H9 (cell line): ENCODE data around the gene LNP1. TPM values are rescaled to one million over a fixed set of nuclear protein-coding genes. Genes with fewer than 3 reads are reported as not detected.

Experiments
- DNase-seq: peaks from one replicate; pipeline ENCODE4 v3.0.0-alpha.2; 2017
- H2AFZ ChIP-seq: one replicate; pipeline ENCODE4 v1.6.1; 2013; ENCODE audit warnings: mild to moderate bottlenecking, low read length, control low read depth, moderate library complexity
- H2AK5ac ChIP-seq: 2 replicates; pipeline ENCODE4 v1.6.1; 2013; ENCODE audit warnings: low read length, control low read depth, mixed read lengths; ENCODE audit not compliant: insufficient read length
- H2BK120ac ChIP-seq: one replicate; pipeline ENCODE4 v1.6.1; 2013; ENCODE audit warnings: low read depth, mild to moderate bottlenecking, low read length, control low read depth, inconsistent platforms; ENCODE audit not compliant: poor library complexity, severe bottlenecking
- H2BK12ac ChIP-seq: 2 replicates; pipeline ENCODE4 v1.6.1; 2013; ENCODE audit warnings: low read length, control low read depth, mixed read lengths, low read depth; ENCODE audit not compliant: insufficient read length
- H2BK15ac ChIP-seq: 2 replicates; pipeline ENCODE4 v1.6.1; 2013; ENCODE audit warnings: low read depth, low read length, control low read depth
- H2BK20ac ChIP-seq: one replicate; pipeline ENCODE4 v1.6.1; 2013; ENCODE audit warnings: low read depth, mild to moderate bottlenecking, low read length, control low read depth, inconsistent platforms; ENCODE audit not compliant: poor library complexity, severe bottlenecking
- H2BK5ac ChIP-seq: 2 replicates; pipeline ENCODE4 v1.6.1; 2013; ENCODE audit warnings: low read length, control low read depth, mixed read lengths; ENCODE audit not compliant: insufficient read length
- H3K14ac ChIP-seq: 2 replicates; pipeline ENCODE4 v1.6.1; 2013; ENCODE audit warnings: low read length, control low read depth; ENCODE audit not compliant: insufficient read depth
- H3K18ac ChIP-seq: 2 replicates; pipeline ENCODE4 v1.6.1; 2013; ENCODE audit warnings: low read depth, mild to moderate bottlenecking, mixed read lengths, low read length, control low read depth; ENCODE audit not compliant: insufficient read length
- H3K23ac ChIP-seq: 2 replicates; pipeline ENCODE4 v1.6.1; 2013; ENCODE audit warnings: low read length, control low read depth, mixed read lengths, low read depth; ENCODE audit not compliant: insufficient read length
- H3K23me2 ChIP-seq: 2 replicates; pipeline ENCODE4 v1.6.1; 2013; ENCODE audit warnings: low read depth, mild to moderate bottlenecking, mixed read lengths, low read length, control low read depth; ENCODE audit not compliant: insufficient read length, poor library complexity, severe bottlenecking
- H3K27ac ChIP-seq: 2 replicates; pipeline ENCODE4 v1.5.1; 2013; ENCODE audit warnings: low read length, control low read depth, mixed read lengths, low read depth; ENCODE audit not compliant: insufficient read length
- H3K27me3 ChIP-seq: 2 replicates; pipeline ENCODE4 v1.6.1; 2013; ENCODE audit warnings: low read length, control low read depth, inconsistent platforms; ENCODE audit not compliant: insufficient read depth
- H3K4ac ChIP-seq: 2 replicates; pipeline ENCODE4 v1.6.1; 2013; ENCODE audit warnings: low read depth, mild to moderate bottlenecking, control low read depth, inconsistent platforms, low read length, moderate library complexity
- H3K4me1 ChIP-seq: 2 replicates; pipeline ENCODE4 v1.6.1; 2013; ENCODE audit warnings: low read length, control low read depth, inconsistent platforms; ENCODE audit not compliant: insufficient read depth
- H3K4me2 ChIP-seq: 2 replicates; pipeline ENCODE4 v1.6.1; 2013; ENCODE audit warnings: low read length, control low read depth, mixed read lengths; ENCODE audit not compliant: insufficient read length, insufficient read depth
- H3K56ac ChIP-seq: 2 replicates; pipeline ENCODE4 v1.6.1; 2013; ENCODE audit warnings: low read depth, mild to moderate bottlenecking, mixed read lengths, low read length, control low read depth; ENCODE audit not compliant: insufficient read length
- H3K79me1 ChIP-seq: 2 replicates; pipeline ENCODE4 v1.6.1; 2013; ENCODE audit warnings: low read depth, mild to moderate bottlenecking, moderate library complexity, low read length, control low read depth, inconsistent platforms; ENCODE audit not compliant: insufficient read depth, poor library complexity, severe bottlenecking
- H3K79me2 ChIP-seq: 2 replicates; pipeline ENCODE4 v1.6.1; 2013; ENCODE audit warnings: low read length, control low read depth, inconsistent platforms; ENCODE audit not compliant: insufficient read depth
- H3K9ac ChIP-seq: 2 replicates; pipeline ENCODE4 v1.6.1; 2013; ENCODE audit warnings: low read length, control low read depth, mixed read lengths; ENCODE audit not compliant: insufficient read length; ENCODE audit errors: extremely low read depth
- H3K9me3 ChIP-seq: one replicate; pipeline ENCODE4 v1.6.1; 2013; ENCODE audit warnings: low read depth, low read length, inconsistent platforms; ENCODE audit not compliant: control insufficient read depth
- H3T11ph ChIP-seq: one replicate; pipeline ENCODE4 v1.6.1; 2013; ENCODE audit warnings: mild to moderate bottlenecking, low read length, control low read depth, inconsistent platforms
- H4K20me1 ChIP-seq: one replicate; pipeline ENCODE4 v1.6.1; 2013; ENCODE audit not compliant: control insufficient read depth, insufficient read length, insufficient read depth
- H4K5ac ChIP-seq: 2 replicates; pipeline ENCODE4 v1.6.1; 2013; ENCODE audit warnings: low read depth, mild to moderate bottlenecking, mixed read lengths, low read length, control low read depth; ENCODE audit not compliant: insufficient read length
- H4K8ac ChIP-seq: replicated peaks from 2 replicates; pipeline ENCODE4 v1.6.1; 2013; ENCODE audit warnings: low read length, control low read depth, mixed read lengths, low read depth; ENCODE audit not compliant: insufficient read length
- H4K91ac ChIP-seq: 2 replicates; pipeline ENCODE4 v1.6.1; 2013; ENCODE audit warnings: low read depth, mild to moderate bottlenecking, moderate library complexity, mixed read lengths, low read length, control low read depth; ENCODE audit not compliant: insufficient read length
- H3K27ac Mint-ChIP-seq, 3 experiments: 2 replicates in 2 of 3; 3 replicates in 1 of 3; pipeline ENCODE4 v1.8.0; 2020 to 2021; ENCODE audit warnings: mixed read lengths in 3 of 3, mild to moderate bottlenecking in 1 of 3, moderate library complexity in 1 of 3
- H3K27me3 Mint-ChIP-seq: 2 replicates; pipeline ENCODE4 v1.8.0; 2021; ENCODE audit warnings: low read depth, mild to moderate bottlenecking, moderate library complexity, mixed read lengths
- H3K36me3 Mint-ChIP-seq, 3 experiments: 2 replicates in 2 of 3; 3 replicates in 1 of 3; pipeline ENCODE4 v1.8.0; 2020 to 2021; ENCODE audit warnings: low read depth in 3 of 3, mixed read lengths in 3 of 3; ENCODE audit not compliant: insufficient read depth in 1 of 3
- H3K4me1 Mint-ChIP-seq, 2 experiments: 2 replicates each; pipeline ENCODE4 v1.8.0; 2020; ENCODE audit warnings: mixed read lengths in 2 of 2
- H3K4me3 Mint-ChIP-seq, 2 experiments: 2 replicates in 1 of 2; 3 replicates in 1 of 2; pipeline ENCODE4 v1.8.0; 2020 to 2021; ENCODE audit warnings: mild to moderate bottlenecking in 2 of 2, mixed read lengths in 2 of 2, moderate library complexity in 1 of 2
- H3K9me3 Mint-ChIP-seq, 2 experiments: 2 replicates in 1 of 2; 3 replicates in 1 of 2; pipeline ENCODE4 v1.8.0; 2020; ENCODE audit warnings: mild to moderate bottlenecking in 2 of 2, mixed read lengths in 2 of 2, moderate library complexity in 1 of 2
- WGBS: extraction: QIAGEN DNeasy Blood & Tissue Kit; methylation state at CpG from one replicate; pipeline ENCODE4 v1.1.7; 2013; ENCODE audit warnings: missing lambda C conversion rate, low lambda C conversion rate, mixed read lengths; ENCODE audit not compliant: insufficient read length; ENCODE audit errors: extremely low coverage; 5-methylcytosine and 5-hydroxymethylcytosine counted together
- total RNA-seq: library from RNA; stranded (reverse); gene quantifications from 2 replicates; pipeline ENCODE4 v1.2.1, GENCODE V29; 2021
- TF ChIP-seq, protein P1 (sequence below): fragments of 200-600 bp; sonication (generic); conservative IDR thresholded peaks from 3 replicates; pipeline ENCODE4 v1.8.0; 2021; ENCODE audit warnings: antibody characterized with exemption, mild to moderate bottlenecking

The LNP1 gene
- total RNA-seq, 1 experiment from 2014 or later = 4.1 TPM

DNA sequence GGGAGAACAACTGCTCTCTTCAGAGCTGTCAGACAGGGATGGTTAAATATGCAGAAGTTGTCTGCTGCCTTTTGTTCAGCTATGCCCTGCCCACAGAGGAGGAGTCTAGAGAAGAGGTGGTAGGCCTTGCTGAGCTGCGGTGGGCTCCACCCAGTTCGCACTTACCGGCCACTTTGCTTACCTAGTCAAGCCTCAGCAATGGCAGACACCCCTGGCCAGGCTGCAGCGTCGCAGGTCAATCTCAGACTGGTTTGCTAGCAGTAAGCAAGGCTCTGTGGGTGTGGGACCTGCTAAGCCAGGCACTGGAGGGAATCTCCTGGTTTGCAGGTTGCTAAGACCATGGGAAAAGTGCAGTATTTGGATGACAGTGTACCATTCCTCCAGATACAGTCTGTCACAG lies 78.7 kb downstream of the LNP1 start:
- no peak overlapping the region for H3K23ac ChIP-seq
- H3K4me3 Mint-ChIP-seq = no peak overlapping the region
- no peak overlapping the region for H2BK15ac ChIP-seq

More for the DNA sequence above, 78.7 kb downstream of the LNP1 start:
- H4K8ac ChIP-seq = no peak overlapping the region
- H3K4me1 ChIP-seq = no peaks in the 10 kb centered on the region
- no peak overlapping the region for H3K4ac ChIP-seq
- no peaks in the 10 kb centered on the region for H4K20me1 ChIP-seq
- H2BK5ac ChIP-seq = no peak overlapping the region
- no peak overlapping the region for H2AK5ac ChIP-seq
- H2BK120ac ChIP-seq = no peak overlapping the region
- H2BK12ac ChIP-seq = no peak overlapping the region
- H3K79me1 ChIP-seq = no peaks in the 10 kb centered on the region
- TF ChIP-seq, protein P1, sequence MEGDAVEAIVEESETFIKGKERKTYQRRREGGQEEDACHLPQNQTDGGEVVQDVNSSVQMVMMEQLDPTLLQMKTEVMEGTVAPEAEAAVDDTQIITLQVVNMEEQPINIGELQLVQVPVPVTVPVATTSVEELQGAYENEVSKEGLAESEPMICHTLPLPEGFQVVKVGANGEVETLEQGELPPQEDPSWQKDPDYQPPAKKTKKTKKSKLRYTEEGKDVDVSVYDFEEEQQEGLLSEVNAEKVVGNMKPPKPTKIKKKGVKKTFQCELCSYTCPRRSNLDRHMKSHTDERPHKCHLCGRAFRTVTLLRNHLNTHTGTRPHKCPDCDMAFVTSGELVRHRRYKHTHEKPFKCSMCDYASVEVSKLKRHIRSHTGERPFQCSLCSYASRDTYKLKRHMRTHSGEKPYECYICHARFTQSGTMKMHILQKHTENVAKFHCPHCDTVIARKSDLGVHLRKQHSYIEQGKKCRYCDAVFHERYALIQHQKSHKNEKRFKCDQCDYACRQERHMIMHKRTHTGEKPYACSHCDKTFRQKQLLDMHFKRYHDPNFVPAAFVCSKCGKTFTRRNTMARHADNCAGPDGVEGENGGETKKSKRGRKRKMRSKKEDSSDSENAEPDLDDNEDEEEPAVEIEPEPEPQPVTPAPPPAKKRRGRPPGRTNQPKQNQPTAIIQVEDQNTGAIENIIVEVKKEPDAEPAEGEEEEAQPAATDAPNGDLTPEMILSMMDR = no peak
- peak; percentile 40 for DNase-seq
- Mint-ChIP-seq H3K27me3 (no peaks in the 10 kb centered on the region; the same call in 1 of the 2 replicates), H3K36me3 (peaks cover 0 to 4% (median 3%) of the 10 kb centered on the region in 3 experiments; a peak in 5 of 7 replicates), H3K27ac (no peak overlapping the region), H3K4me1 (peaks cover 3 to 6% of the 10 kb centered on the region in 2 experiments; a peak in 2 of 4 replicates), H3K9me3 (peaks cover 17 to 18% of the 10 kb centered on the region in 2 experiments)
- H2AFZ ChIP-seq = no peak overlapping the region
- no peak overlapping the region for H3K56ac ChIP-seq
- H3K18ac ChIP-seq = no peak overlapping the region
- H3K23me2 ChIP-seq = no peaks in the 10 kb centered on the region
- no peak overlapping the region for H3K9ac ChIP-seq
- H3K4me2 ChIP-seq = no peak overlapping the region
- WGBS = no CpG with 5 or more reads among the region's 5 CpGs
- H4K5ac ChIP-seq = no peak overlapping the region
- H2BK20ac ChIP-seq = no peak overlapping the region
- H4K91ac ChIP-seq = no peak overlapping the region
- H3K27me3 ChIP-seq = no peaks in the 10 kb centered on the region
- H3K27ac ChIP-seq = no peak overlapping the region
- H3T11ph ChIP-seq = no peak overlapping the region
- no peaks in the 10 kb centered on the region for H3K9me3 ChIP-seq
- H3K79me2 ChIP-seq = no peaks in the 10 kb centered on the region
- no peak overlapping the region for H3K14ac ChIP-seq
